Keratinocyte (primary cell): ENCODE results near the gene PTPN4.

Experiments used
- EZH2 ChIP-seq: IDR thresholded peaks from one replicate; pipeline ENCODE4 v1.6.1; 2012; ENCODE audit warnings: inconsistent platforms, mild to moderate bottlenecking, low read length, moderate library complexity
- TF ChIP-seq, protein P1 (sequence below), 3 experiments: IDR thresholded peaks in 1 of 3; conservative IDR thresholded peaks in 1 of 3; optimal IDR thresholded peaks in 1 of 3; 2 replicates in 2 of 3; 3 replicates in 1 of 3; pipeline versions ENCODE3 to v1.5.1; 2011; ENCODE audit warnings: low read length in 3 of 3, mild to moderate bottlenecking in 3 of 3, moderate library complexity in 2 of 3, control low read depth in 1 of 3, inconsistent platforms in 1 of 3; ENCODE audit not compliant: insufficient read depth in 2 of 3; ENCODE audit errors: extremely low read depth in 1 of 3

DNA sequence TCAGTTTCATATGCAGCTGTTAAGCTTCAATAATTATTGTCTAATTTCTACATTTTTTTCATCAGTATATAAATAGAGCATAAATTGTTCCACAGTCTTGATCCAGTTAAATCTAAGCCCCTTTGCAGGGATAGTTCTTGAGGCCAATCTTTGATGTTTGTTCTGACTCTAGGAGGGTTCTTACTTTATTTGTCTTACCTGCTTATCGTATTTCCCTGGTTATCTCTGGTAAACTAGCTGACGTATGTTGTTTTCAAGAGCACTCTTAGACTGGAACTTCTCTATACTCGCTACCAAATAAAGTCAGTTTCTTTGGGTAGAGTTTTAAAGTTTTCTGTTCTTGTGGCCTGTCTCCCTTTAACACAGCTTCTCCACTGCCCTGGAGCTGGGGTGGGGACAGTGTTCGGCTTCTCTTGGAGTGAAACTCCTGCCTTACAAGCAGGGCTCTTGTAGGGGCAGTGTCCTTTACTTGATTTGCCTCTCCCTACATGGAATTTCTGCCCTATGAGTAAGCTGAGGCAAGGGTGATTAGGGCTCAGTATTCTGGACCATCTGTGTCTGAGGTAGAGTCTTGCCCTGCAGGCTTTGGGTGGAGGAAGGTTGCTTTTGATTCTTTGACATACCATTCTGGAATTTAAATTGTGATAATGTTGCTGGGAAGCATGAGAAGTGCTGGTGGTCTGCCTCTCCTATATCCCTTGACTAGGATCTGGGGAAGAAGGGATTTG, 90.3 kb downstream of the PTPN4 start:
- TF ChIP-seq, protein P1, sequence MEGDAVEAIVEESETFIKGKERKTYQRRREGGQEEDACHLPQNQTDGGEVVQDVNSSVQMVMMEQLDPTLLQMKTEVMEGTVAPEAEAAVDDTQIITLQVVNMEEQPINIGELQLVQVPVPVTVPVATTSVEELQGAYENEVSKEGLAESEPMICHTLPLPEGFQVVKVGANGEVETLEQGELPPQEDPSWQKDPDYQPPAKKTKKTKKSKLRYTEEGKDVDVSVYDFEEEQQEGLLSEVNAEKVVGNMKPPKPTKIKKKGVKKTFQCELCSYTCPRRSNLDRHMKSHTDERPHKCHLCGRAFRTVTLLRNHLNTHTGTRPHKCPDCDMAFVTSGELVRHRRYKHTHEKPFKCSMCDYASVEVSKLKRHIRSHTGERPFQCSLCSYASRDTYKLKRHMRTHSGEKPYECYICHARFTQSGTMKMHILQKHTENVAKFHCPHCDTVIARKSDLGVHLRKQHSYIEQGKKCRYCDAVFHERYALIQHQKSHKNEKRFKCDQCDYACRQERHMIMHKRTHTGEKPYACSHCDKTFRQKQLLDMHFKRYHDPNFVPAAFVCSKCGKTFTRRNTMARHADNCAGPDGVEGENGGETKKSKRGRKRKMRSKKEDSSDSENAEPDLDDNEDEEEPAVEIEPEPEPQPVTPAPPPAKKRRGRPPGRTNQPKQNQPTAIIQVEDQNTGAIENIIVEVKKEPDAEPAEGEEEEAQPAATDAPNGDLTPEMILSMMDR (optimal IDR thresholded peaks at IDR 0.05 in 1 of 3, IDR thresholded peaks at IDR 0.05 in 1 of 3, conservative IDR thresholded peaks at IDR 0.05 in 1 of 3; ENCODE audit: extremely low read depth in 1 of 3, insufficient read depth in 2 of 3, low read length in 3 of 3) = no peak
- no peak for TF ChIP-seq EZH2
